Memory B cell (primary cell): ENCODE measurements around the gene LIN7A.
"Not testable (repeated sequence)": the region's sequence is repeated elsewhere in the genome, so short reads cannot be mapped to it uniquely, and the experiment has no call there.

ENCODE experiments used
- ATAC-seq: fragments of 150-1000 bp; cut with Tn5 transposase; 2 replicates; pipeline ENCODE4 v1.10.0; 2021; ENCODE audit warnings: low read depth, mild to moderate bottlenecking, moderate library complexity
- DNase-seq, 2 donors: peaks; one replicate each; pipeline ENCODE4 v3.0.0; 2022; ENCODE audit warnings: low spot score in 2 of 2
- H3K27ac Mint-ChIP-seq: one replicate; pipeline ENCODE4 v1.8.0; 2022; ENCODE audit warnings: mild to moderate bottlenecking, moderate library complexity, mixed read lengths
- H3K27me3 Mint-ChIP-seq: one replicate; pipeline ENCODE4 v1.8.0; 2022; ENCODE audit warnings: mixed read lengths
- H3K36me3 Mint-ChIP-seq: one replicate; pipeline ENCODE4 v1.8.0; 2022; ENCODE audit warnings: mild to moderate bottlenecking, mixed read lengths
- H3K4me1 Mint-ChIP-seq: one replicate; pipeline ENCODE4 v1.8.0; 2022; ENCODE audit warnings: mixed read lengths
- H3K4me3 Mint-ChIP-seq: one replicate; pipeline ENCODE4 v1.8.0; 2022; ENCODE audit warnings: mild to moderate bottlenecking, moderate library complexity, mixed read lengths
- H3K9me3 Mint-ChIP-seq: one replicate; pipeline ENCODE4 v1.8.0; 2022; ENCODE audit warnings: mixed read lengths

Gene LIN7A

GRCh38 chr12:80794551-80794950, 143.2 kb downstream of the LIN7A start:
- Mint-ChIP-seq H3K4me1 (no peaks in the 10 kb centered on the region), H3K27ac (no peak overlapping the region), H3K36me3 (no peaks in the 10 kb centered on the region), H3K27me3 (no peaks in the 10 kb centered on the region), H3K9me3 (no peaks in the 10 kb centered on the region), H3K4me3 (no peak overlapping the region)
- ATAC-seq (no peak), DNase-seq (no peak)

- no peaks in the 10 kb centered on the region for H3K36me3 Mint-ChIP-seq
- no peaks in the 10 kb centered on the region for H3K27me3 Mint-ChIP-seq
- no peak overlapping the region for H3K27ac Mint-ChIP-seq
- ATAC-seq (no peak), DNase-seq (no peak)
- H3K9me3 Mint-ChIP-seq: no peaks in the 10 kb centered on the region
- H3K4me3 Mint-ChIP-seq: no peak overlapping the region
- H3K4me1 Mint-ChIP-seq: no peaks in the 10 kb centered on the region
These were observed 144.9 kb downstream of the LIN7A start for GRCh38 chr12:80792861-80793260.

GRCh38 chr12:80791863-80792262, 145.9 kb downstream of the LIN7A start:
- Mint-ChIP-seq H3K9me3 (peaks cover 6% of the 10 kb centered on the region), H3K4me3 (no peak overlapping the region), H3K27me3 (no peaks in the 10 kb centered on the region), H3K27ac (no peak overlapping the region), H3K36me3 (no peaks in the 10 kb centered on the region), H3K4me1 (no peaks in the 10 kb centered on the region)
- ATAC-seq (no peak), DNase-seq (no peak)

- not testable (repeated sequence) for H3K4me1 Mint-ChIP-seq, H3K9me3 Mint-ChIP-seq
These were observed 149.3 kb downstream of the LIN7A start for GRCh38 chr12:80788407-80788806.

GRCh38 chr12:80782963-80783470, 154.7 kb downstream of the LIN7A start:
- H3K27me3 Mint-ChIP-seq, H3K36me3 Mint-ChIP-seq, ATAC-seq, H3K4me1 Mint-ChIP-seq, H3K4me3 Mint-ChIP-seq, H3K9me3 Mint-ChIP-seq, DNase-seq, H3K27ac Mint-ChIP-seq: not testable (repeated sequence)

More at GRCh38 chr12:80788407-80788806, 149.3 kb downstream of the LIN7A start:
- not testable (repeated sequence) for H3K36me3 Mint-ChIP-seq, H3K27me3 Mint-ChIP-seq, H3K27ac Mint-ChIP-seq, DNase-seq, H3K4me3 Mint-ChIP-seq, ATAC-seq

- Mint-ChIP-seq H3K9me3 (peaks cover 3% of the 10 kb centered on the region), H3K36me3 (no peaks in the 10 kb centered on the region), H3K4me3 (no peak overlapping the region), H3K27me3 (no peaks in the 10 kb centered on the region), H3K4me1 (peaks cover 4% of the 10 kb centered on the region), H3K27ac (no peak overlapping the region)
- DNase-seq (no peak), ATAC-seq (no peak)
These were observed 156.4 kb downstream of the LIN7A start for GRCh38 chr12:80781313-80781712.

GRCh38 chr12:80780746-80781145, 157.0 kb downstream of the LIN7A start:
- Mint-ChIP-seq H3K36me3 (no peaks in the 10 kb centered on the region), H3K4me3 (no peak overlapping the region), H3K9me3 (peaks cover 3% of the 10 kb centered on the region), H3K4me1 (peaks cover 4% of the 10 kb centered on the region), H3K27ac (no peak overlapping the region), H3K27me3 (no peaks in the 10 kb centered on the region)
- ATAC-seq (no peak), DNase-seq (no peak)

- no peak overlapping the region for H3K27ac Mint-ChIP-seq
- ATAC-seq (no peak), DNase-seq (no peak)
- H3K36me3 Mint-ChIP-seq: no peaks in the 10 kb centered on the region
- H3K4me1 Mint-ChIP-seq: peaks cover 4% of the 10 kb centered on the region
- H3K9me3 Mint-ChIP-seq: peaks cover 3% of the 10 kb centered on the region
- H3K4me3 Mint-ChIP-seq: no peak overlapping the region
- H3K27me3 Mint-ChIP-seq: no peaks in the 10 kb centered on the region
These were observed 159.7 kb downstream of the LIN7A start for GRCh38 chr12:80778005-80778541.

GRCh38 chr12:80777587-80777986, 160.1 kb downstream of the LIN7A start:
- no peak for DNase-seq
- ATAC-seq: no peak
- H3K27ac Mint-ChIP-seq: no peak overlapping the region

GRCh38 chr12:80776706-80777105, 161.0 kb downstream of the LIN7A start:
- H3K4me3 Mint-ChIP-seq: no peak overlapping the region
- peaks cover 5% of the 10 kb centered on the region for H3K9me3 Mint-ChIP-seq
- DNase-seq: no peak
- H3K36me3 Mint-ChIP-seq: no peaks in the 10 kb centered on the region
- no peak overlapping the region for H3K27ac Mint-ChIP-seq
- no peaks in the 10 kb centered on the region for H3K27me3 Mint-ChIP-seq
- peaks cover 4% of the 10 kb centered on the region for H3K4me1 Mint-ChIP-seq
- ATAC-seq: no peak

More at GRCh38 chr12:80777587-80777986, 160.1 kb downstream of the LIN7A start:
- no peaks in the 10 kb centered on the region for H3K36me3 Mint-ChIP-seq
- H3K4me3 Mint-ChIP-seq: no peak overlapping the region
- H3K9me3 Mint-ChIP-seq: peaks cover 3% of the 10 kb centered on the region
- H3K27me3 Mint-ChIP-seq: no peaks in the 10 kb centered on the region
- H3K4me1 Mint-ChIP-seq: peaks cover 4% of the 10 kb centered on the region

- no peak for DNase-seq
These were observed 166.8 kb downstream of the LIN7A start for GRCh38 chr12:80770958-80771357.

GRCh38 chr12:80769553-80770140, 168.1 kb downstream of the LIN7A start:
- no peak for ATAC-seq
- peaks cover 4% of the 10 kb centered on the region for H3K9me3 Mint-ChIP-seq
- H3K27ac Mint-ChIP-seq: no peak overlapping the region
- H3K36me3 Mint-ChIP-seq: no peaks in the 10 kb centered on the region
- no peaks in the 10 kb centered on the region for H3K4me1 Mint-ChIP-seq
- no peak overlapping the region for H3K4me3 Mint-ChIP-seq
- H3K27me3 Mint-ChIP-seq: no peaks in the 10 kb centered on the region
- no peak for DNase-seq

More at GRCh38 chr12:80770958-80771357, 166.8 kb downstream of the LIN7A start:
- ATAC-seq: no peak
- Mint-ChIP-seq H3K27ac (no peak overlapping the region), H3K27me3 (no peaks in the 10 kb centered on the region), H3K4me1 (no peaks in the 10 kb centered on the region), H3K4me3 (no peak overlapping the region), H3K36me3 (no peaks in the 10 kb centered on the region), H3K9me3 (peaks cover 4% of the 10 kb centered on the region)

- Mint-ChIP-seq H3K36me3 (no peaks in the 10 kb centered on the region), H3K27me3 (no peaks in the 10 kb centered on the region), H3K4me1 (no peaks in the 10 kb centered on the region), H3K4me3 (no peak overlapping the region), H3K27ac (no peak overlapping the region), H3K9me3 (peaks cover 2% of the 10 kb centered on the region)
- DNase-seq (no peak), ATAC-seq (peak; percentile 31)
These were observed 170.8 kb downstream of the LIN7A start for GRCh38 chr12:80766897-80767296.

- no peaks in the 10 kb centered on the region for H3K36me3 Mint-ChIP-seq
- no peak overlapping the region for H3K27ac Mint-ChIP-seq
- H3K27me3 Mint-ChIP-seq: no peaks in the 10 kb centered on the region
- DNase-seq: no peak
- ATAC-seq: no peak
- H3K4me1 Mint-ChIP-seq: no peaks in the 10 kb centered on the region
- no peaks in the 10 kb centered on the region for H3K9me3 Mint-ChIP-seq
- no peak overlapping the region for H3K4me3 Mint-ChIP-seq
These were observed 171.5 kb downstream of the LIN7A start for GRCh38 chr12:80766210-80766609.

- ATAC-seq: no peak
- no peak for DNase-seq
- H3K4me1 Mint-ChIP-seq: no peaks in the 10 kb centered on the region
- no peak overlapping the region for H3K27ac Mint-ChIP-seq
- H3K4me3 Mint-ChIP-seq: no peak overlapping the region
- H3K27me3 Mint-ChIP-seq: no peaks in the 10 kb centered on the region
- no peaks in the 10 kb centered on the region for H3K36me3 Mint-ChIP-seq
- H3K9me3 Mint-ChIP-seq: no peaks in the 10 kb centered on the region
These were observed 173.9 kb downstream of the LIN7A start for GRCh38 chr12:80763874-80764273.
